GM18511 (cell line): ENCODE results near the gene DNLZ.
"Not testable (repeated sequence)": the region's sequence is repeated elsewhere in the genome, so short reads cannot be mapped to it uniquely, and the experiment has no call there.

ENCODE experiments used
- ATAC-seq: cut with Tn5 transposase; IDR thresholded peaks from one replicate; pipeline ENCODE4 v1.9.1; 2021; ENCODE audit warnings: mild to moderate bottlenecking, moderate library complexity; ENCODE audit not compliant: unreplicated experiment

Gene DNLZ

DNA sequence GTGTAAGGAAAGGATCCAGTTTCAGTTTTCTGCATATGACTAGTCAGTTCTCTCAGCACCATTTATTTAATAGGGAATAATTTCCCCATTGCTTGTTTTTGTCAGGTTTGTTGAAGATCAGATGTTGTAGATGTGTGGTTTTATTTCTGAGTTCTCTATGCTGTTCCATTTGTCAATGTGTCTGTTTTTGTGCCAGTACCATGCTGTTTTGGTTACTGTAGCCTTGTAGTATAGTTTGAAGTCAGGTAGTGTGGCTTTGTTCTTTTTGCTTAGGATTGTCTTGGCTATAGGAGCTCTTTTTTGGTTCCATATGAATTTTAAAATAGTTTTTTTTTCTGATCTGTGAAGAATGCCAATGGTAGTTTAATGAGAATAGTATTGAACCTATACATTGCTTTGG, 42.6 kb downstream of the DNLZ start:
- not testable (repeated sequence) for ATAC-seq

GRCh38 chr9:136319955-136320354, 43.6 kb downstream of the DNLZ start:
- ATAC-seq, result not testable (repeated sequence)

GRCh38 chr9:136319244-136319643, 44.3 kb downstream of the DNLZ start:
- ATAC-seq, result not testable (repeated sequence)

GRCh38 chr9:136318776-136319241, 44.7 kb downstream of the DNLZ start:
- no peak for ATAC-seq

- ATAC-seq, result no peak
Measured at GRCh38 chr9:136318111-136318775, 45.3 kb downstream of the DNLZ start.

DNA sequence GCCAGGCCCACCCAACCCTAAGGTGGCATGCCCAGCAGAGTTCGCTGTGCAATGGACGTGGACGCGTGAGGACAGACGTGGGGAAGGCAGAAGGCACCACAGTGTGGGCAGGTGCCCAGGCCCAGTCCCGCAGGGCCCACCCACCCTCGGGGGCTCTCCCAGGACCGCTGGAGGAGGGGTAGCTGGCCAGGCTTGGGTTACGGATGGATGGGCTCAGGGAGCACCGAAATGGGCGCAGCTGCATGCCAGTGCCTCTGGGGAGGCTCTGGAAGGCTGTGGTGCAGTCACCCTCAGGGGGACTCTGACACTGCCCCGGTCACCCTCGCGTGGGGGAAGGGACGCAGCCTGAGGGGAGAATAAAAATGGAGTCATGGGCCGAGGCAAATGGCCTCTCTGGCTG, 45.8 kb downstream of the DNLZ start:
- no peak for ATAC-seq

- no peak for ATAC-seq
Measured at GRCh38 chr9:136316896-136317676, 46.5 kb downstream of the DNLZ start.

- ATAC-seq, result no peak
Measured at GRCh38 chr9:136316271-136316751, 47.2 kb downstream of the DNLZ start.

DNA sequence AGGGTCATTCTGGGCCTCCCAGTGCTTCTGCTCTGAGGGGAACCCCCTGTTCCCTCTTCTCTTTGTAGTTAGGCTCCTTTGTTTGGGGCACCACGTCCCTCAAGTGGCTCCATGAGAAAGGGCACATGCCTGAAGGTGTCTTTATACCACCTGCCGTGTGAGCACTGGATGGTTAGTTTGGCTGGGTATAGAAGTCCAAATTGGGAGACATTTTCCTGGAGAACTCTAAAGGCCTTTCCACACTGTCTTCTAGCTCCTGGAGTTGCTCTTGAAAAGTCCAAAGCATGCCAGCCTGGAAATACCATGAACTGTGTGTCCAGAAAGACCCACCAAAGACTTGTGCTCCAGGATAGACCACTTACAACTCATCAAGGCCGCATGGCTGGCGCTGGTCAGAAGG, 48.6 kb downstream of the DNLZ start:
- ATAC-seq, result no peak

DNA sequence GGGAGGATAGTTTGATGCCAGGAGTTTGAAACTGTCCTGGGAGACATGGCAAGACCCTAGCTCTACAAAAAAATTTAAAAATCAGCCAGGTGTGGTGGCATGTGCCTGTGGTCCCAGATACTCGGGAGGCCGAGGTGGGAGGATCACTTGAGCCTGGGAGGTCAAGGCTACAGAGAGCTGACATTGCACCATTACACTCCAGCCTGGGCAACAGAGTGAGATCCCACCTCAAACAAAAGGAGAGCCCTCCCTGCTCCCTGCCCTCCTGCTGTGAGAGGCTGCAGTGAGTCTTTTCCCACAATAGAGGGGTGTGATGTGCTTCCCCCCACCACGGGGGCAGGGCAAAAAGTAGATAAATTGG, 49.5 kb downstream of the DNLZ start:
- ATAC-seq, result no peak

DNA sequence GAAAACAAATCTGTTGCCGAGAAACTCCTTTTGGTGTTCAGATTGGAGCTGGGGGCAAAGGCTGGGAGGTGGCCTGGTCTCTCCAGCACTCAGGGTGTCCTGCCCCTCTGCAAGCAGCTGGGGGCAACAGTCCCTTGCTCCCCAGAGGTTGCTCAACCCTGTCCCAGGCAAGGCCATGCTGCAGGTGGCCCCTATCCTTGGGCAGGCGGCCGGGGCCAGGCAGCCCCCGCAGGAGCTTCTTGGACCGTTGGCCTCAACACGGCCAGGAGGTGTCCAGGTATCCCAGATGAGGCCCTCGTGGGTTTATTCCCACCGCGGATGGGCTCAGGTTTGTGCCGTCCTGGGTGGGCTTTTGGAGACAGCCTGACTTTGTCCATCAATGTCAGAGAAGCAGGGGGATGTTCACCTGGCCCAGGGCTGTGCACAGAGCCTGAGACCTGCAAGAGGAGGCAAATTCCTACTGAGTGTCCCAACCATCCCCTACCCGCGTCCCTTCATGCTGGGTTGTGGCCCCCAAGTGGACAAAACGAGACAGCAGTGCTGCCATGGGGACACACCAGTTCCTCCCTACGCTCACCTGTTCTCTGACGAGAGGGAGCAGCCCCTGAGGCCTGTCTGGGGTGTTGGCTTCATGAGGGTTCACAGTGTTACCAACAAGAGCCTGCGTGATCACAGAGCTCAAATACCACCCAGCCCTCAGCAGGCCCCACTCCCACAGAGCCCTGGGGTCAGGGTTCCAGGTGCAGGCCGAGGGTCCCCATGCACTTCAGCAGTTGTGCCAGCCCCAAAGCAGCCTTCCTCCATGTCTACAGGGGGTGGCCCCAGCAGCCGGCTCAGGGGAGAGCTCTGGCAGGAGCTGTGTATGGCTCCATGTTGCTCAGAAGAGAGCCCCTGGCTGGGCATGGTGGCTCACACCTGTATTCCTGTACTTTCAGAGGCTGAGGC, 50.2 kb downstream of the DNLZ start:
- no peak for ATAC-seq

GRCh38 chr9:136312436-136312835, 51.1 kb downstream of the DNLZ start:
- ATAC-seq, result no peak

- ATAC-seq, result no peak
Measured at GRCh38 chr9:136312009-136312375, 51.6 kb downstream of the DNLZ start.

DNA sequence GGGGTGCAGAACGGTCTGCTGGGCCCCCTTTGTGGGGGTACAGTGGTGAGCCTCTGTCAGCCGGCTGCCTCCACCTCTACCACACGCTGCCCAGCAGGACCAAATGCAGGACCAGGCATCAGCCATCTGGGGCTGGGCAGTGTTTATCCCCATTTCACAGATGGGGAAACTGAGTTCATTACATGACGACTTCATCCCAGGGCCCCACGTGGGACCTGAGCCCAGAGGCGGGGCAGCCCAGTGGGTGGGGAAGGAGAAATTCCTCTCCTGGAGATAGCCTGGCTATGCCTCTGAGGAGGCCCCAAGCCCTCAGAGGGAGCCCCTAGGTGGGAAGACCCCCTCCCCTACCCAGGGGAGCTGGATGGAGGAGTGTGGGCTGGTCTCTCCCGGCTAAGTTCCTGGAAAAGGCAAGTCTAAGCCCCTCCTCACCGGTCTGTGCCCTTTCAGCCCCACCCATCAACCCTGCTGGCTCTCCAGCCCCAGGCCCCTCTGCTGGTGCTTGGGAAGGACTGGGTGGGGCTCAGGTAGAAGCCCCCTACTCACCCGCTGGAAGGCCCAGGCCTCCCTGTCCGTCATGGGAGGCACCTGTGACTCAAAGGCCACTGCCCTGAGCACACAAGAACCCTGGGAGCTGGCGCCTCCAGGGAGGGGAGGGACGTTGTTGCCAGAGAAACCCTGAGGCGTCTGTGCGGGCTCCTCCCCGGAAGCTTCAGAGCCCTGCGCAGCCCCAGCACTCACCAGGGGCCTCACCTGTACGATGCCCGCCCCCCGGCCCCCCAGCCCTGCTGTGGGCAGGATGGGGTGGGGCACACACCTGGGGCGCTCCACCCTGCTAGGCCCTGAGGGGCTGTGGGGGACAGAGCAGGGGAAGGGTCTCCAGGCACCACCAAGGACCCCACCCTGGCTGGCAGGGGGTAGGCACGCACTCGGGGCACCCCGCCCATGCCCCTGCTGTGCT, 52.2 kb downstream of the DNLZ start:
- ATAC-seq, result no peak

GRCh38 chr9:136310273-136311030, 53.1 kb downstream of the DNLZ start:
- no peak for ATAC-seq

GRCh38 chr9:136309806-136310220, 53.7 kb downstream of the DNLZ start:
- no peak for ATAC-seq
